HG02870 (cell line): ENCODE data around the gene CLK1.
"Not testable (repeated sequence)": the region's sequence is repeated elsewhere in the genome, so short reads cannot be mapped to it uniquely, and the experiment has no call there.

ENCODE experiments used
- ATAC-seq: cut with Tn5 transposase; IDR thresholded peaks from one replicate; pipeline ENCODE4 v1.9.1; 2021; ENCODE audit warnings: mild to moderate bottlenecking, moderate library complexity; ENCODE audit not compliant: unreplicated experiment

The CLK1 gene

DNA sequence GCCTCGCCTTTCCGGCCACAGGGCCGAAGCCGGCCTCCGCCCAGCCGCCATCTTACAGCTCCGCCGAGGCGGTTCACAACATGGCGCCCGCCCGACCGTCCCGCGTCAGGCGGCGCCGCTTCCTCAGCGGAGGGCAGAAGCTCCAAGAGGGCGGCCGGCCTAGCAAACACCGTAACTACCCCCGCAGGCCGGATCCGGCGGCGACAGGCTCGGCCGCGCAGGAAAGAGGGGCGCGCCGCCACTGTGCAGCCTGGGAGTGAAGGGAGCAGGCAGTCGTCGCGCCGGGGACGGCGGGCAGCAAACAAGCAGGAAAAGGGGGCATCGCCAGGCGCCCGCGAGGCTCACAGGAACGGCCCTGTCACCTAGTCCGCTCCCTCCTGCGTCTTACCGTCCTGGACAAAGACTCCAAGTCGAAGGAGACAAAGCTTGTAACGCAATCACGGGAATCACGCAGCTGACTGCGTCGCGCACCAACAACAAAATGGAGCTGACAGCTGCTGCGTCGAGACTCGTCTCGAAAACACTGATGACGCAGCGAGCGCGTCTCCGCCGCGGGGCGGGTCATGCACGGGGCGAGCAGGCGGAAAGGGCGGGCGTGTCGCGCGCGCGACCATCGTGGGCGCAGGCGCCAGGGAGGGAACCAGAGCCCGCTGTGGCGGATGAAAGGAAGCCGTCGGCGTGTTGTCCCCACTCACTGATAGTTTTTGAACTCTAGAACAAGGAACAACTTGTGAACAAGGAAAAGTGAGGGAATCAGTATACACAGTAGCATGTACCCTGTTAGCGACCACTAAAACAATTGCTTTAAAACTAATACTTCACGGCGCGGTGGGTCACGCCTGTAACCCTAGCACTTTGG is at the start of gene CLK1:
CLK1 (minus strand) TSS at position 483 of the 859 bp plus-strand sequence. CDS start 2,796 bp downstream, outside the sequence.
- peak; percentile 76 for ATAC-seq

DNA sequence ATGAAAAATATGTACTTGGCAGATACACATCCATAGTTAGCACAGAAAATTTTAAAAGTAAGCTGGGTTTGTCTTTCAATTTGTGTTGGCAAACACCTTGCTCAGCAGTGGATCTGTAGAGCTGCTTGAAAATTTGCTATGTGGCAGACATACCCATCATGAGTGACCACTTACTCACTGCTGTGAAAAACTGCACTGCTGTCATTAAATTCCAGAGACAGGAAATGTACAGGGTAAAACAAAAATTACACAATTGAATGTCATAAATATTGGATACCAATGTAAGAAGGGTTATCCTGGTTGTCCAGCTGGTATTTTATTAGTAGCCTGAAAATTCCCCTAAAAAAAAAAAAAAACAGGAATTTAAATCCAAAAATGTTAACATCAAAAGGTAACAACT is 49.2 kb upstream of the CLK1 start:
- ATAC-seq: no peak

DNA sequence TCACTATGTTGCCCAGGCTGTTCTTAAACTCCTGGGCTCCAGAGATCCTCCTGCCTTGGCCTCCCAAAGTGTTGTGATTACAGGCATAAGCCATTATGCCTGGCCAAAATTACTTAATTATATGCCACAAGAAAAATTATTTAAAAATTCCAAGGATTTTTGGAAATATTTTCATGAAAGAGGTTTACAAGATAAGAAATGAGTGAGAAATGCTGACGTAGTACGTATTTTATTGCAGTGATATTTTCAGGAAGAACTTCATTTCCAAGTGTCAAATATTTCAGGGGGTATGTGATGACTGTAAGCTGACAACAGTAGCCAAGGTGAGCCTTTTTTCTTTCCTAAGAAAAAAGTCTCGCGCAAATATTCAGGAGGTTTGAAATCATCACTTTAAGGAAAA is 45.5 kb upstream of the CLK1 start:
- ATAC-seq: no peak

DNA sequence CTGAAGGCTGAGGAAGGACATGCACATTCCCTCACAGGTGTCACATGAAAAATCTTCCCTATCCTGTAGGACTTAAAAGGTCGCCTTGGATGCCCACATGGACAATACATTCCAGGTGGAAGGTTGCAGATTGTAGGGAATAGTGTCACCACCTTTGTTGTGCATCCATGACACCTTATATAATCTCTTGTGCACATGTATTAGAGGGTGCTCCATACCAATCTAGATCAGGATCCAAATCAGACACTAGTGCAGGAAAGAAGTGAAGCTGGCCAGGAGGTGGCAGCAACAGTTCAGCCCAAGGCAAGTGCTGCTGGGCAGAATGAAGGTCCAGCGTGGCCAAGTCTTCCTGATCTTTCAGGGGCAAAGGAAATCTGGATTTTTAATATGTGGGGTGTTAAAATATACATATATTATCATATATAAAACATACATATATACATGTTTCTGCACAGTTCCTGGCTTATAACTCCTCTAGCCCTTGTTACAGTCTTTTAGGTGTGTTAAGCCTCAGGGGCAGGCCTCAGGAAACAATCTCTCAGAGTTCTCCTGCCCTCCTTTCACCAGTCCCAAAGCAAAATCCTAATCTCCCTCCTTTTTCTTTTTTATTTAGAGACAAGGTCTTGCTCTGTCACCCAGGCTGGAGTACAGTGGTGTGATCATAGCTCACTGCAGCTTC is 41.3 kb upstream of the CLK1 start:
- ATAC-seq: no peak

DNA sequence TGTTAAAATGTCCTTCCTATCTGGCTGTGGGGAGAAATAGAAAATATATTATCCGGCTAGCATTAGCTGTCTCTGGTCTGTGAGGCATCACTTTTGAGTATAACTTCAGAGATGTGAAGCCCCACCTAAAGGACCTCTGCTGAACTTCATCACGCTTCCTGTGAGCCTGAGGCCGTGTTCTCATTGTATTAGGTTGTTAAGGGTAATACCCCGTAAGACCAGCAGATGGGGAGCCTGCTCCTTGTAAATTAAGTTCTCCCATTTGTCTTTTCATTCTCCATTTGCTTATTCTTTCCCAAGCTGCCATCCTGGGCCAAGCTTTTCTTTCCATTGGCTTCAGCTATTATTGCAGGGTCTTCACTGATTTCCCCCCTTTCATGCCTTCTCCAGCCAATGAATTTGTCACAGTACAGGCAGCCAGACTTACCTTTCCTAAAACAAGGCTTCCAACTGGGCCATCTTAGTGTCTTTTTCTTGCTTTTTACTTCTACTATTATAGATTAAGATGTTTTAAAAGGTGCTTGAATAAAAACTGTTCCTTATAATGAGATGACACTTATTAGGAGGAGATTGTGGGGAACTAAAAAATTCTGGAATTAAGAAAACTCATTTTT is 37.1 kb upstream of the CLK1 start:
- peak; percentile 98 for ATAC-seq

DNA sequence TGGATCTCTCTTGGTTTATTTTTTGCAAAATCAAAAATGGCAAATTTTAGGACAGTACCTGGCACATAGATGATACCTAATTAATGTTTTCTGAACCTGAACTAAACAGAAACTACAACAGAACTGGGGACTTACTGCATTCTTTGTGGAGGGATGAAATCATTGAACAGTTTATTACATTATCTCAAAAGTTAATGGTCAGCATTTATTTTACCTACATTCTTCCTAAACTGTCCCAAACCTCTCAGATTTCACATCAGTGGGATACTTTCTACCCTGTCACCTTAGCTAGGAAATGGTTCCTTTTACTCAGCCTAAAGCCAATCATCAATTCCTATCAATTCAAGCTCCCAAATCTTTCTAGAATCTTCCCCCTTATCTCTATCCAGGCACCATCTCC is 35.0 kb upstream of the CLK1 start:
- ATAC-seq: no peak

DNA sequence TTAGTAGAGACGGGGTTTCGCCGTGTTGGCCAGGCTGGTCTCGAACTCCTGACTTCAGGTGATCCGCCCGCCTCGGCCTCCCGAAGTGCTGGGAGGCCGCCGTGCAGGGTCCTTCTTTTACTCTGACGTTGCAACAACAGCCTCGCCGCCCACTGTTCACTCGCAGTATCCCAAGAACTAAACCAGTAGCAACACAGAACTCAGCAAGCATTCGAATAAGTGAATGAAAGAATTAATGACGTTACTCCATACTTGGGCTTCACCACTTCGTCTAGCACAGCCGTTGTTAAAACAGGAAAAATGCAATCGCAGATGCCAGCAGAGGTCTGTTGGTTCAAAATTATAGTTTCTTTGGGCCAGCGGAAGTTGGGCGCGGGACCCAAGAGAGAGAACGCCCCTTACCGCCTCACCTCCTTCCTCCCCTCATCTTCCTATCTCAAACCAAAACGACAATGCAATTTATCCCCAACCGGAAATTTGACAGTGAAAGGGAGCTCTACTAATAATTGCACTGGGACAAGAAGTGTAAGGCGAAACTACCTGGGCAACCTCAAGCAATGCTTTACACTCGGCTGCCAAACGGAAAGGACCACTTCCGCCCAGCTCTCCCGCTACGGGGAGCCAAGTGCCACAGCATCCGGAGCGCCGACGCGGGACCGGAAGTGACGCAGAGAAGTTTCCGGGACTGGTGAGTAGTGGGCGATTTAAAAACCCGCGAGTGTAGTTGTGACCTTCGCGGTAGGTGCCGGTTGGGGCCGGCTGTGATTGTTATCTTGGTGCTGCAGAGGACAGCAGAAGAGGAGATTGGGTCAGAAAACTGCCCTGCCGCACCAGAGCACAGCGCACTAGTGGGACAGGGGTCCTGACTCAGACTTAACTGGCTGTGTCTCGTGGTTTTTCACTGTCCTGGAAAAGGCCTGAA is 24.5 kb upstream of the CLK1 start, which contains the start of the genes NIF3L1 and PPIL3:
NIF3L1 (plus strand) TSS at position 668 of the 922 bp plus-strand sequence. CDS start 2,573 bp downstream, outside the sequence.
PPIL3 (minus strand) TSS at position 374 of the 922 bp plus-strand sequence. CDS start 1,462 bp downstream, outside the sequence.
- ATAC-seq: peak; percentile 89

DNA sequence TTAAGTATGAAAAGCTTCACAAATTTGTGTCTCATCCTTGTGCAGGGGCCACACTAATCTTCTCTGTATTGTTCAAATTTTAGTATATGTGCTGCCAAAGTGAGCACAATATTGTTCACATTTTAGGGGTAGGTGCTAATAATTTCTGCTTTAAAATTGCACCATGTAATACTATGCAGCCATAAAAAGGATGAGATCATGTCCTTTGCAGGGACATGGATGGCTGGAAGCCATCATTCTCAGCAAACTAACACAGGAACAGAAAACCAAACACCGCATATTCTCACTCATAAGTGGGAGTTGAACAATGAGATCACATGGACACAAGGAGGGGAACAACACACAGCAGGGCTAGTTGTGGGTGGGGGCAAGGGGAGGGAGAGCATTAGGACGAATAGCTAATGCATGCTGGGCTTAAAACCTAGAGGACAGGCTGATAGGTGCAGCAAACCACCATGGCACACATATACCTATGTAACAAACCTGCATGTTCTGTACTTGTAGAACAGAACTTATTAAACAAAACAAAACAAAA is 17.3 kb upstream of the CLK1 start:
- ATAC-seq: not testable (repeated sequence)

DNA sequence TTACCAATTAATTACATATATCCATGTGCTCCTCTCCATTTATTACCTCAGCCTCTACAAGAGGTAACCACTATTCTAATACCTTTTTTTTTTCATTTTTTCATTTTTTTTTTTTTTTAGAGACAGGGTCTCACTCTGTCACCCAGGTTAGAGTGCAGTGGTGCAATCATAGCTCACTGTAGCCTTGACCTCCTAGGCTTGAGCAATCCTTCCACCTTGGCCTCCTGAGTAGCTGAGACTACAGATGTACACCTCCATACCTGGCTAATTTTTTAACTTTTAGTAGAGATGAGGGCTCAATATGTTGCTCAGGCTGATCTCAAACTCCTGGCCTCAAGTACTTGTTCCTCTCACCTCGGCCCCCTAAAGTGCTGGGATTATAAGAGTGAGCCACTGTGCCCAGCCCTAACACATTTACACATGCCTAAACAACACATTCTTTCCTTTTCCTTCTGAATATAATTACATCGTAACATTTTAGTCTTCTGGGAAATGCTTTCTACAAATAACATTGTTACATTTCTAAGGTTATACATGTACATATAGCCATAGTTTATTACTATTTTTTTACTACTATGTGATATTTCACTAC is 13.9 kb upstream of the CLK1 start:
- no peak for ATAC-seq

DNA sequence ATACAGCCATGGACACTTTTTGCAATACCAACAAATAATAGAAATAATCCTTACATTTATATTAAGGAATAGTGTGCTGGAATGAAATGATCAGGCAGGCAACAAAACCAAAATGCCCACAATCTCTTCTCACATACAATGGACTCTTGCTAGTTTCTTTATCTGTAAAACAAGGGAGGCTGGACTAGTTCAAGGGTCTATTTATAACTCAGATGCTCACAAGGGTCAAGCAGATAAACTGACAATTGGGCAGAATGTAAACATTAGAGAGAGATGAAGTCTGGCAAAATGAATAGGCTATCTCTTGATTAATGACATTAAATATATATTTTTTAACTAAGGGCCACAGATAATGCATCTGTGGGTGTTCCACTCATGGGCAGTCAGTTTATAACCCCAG is 13.0 kb upstream of the CLK1 start:
- no peak for ATAC-seq

DNA sequence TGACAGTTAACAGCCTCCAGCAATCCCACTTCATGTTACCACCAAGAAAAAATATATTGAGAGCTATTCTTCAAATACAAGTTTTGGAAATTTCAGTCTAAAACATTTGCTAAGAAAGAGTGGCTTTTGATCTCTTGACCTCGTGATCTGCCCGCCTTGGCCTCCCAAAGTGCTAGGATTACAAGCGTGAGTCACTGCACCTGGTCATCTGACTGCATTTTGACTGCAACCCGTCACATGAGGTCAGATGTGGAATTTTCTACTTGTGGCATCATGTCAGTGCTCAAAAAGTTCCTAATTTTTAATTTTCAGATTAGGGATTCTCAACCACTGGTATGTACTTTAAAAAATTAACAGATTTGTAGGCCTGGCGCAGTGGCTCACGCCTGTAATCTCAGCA is 9.1 kb upstream of the CLK1 start:
- no peak for ATAC-seq

DNA sequence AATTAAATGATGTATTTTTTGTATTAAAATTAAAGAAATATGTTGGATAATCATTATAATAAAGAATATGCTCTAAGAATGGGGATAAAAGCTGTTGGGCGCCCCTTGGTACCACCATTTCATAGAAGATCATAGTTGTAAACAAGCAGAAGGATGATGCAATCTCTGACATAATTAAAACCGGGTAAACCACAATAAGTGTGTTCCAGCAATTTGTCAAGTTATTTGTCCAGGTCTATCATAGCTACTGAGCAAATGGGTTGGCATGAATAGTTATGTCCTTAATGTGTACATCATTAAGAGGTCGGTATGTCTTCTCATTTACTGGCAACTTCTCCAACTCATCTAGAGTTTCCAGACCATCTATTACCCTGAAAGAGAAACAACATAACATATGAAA is 6.7 kb upstream of the CLK1 start:
- ATAC-seq: no peak

DNA sequence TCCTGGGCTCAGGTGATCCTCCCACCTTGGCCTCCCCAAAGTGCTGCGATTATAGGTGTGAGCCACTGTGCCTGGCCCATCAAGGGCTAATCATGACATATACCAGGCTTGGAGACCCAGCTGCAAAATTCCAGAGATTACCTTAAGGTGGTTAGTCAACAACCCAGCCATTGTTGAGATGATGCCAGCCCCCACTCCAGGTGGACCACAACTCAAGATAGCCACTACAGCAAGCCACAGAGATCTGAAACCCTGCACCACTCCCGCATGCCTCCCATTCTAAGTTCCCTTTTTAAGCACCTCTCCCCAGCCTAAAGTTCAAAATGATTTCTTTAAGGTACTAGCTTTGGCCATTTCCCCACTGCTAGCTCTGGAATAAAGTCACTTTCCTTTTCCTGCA is 4.6 kb upstream of the CLK1 start:
- ATAC-seq: no peak

DNA sequence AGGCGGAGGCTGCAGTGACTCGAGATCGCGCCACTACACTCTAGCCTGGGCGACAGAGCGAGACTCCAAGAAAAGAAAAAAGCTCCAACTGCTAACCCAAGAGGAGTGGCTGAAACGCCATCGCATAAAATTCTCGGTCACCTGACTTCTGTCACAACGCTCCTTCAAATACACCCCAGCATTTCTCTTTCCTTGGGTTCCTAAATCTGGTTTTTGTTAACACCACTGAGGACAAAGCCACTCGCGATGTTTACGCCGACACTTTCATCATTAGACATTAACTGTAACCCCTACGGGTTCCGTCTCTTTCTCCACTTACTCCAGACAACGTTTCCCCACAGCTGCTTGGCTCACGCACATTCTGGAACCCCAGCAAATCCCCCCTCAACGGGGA is 679 bp downstream of the CLK1 start:
- peak; percentile 7 for ATAC-seq

DNA sequence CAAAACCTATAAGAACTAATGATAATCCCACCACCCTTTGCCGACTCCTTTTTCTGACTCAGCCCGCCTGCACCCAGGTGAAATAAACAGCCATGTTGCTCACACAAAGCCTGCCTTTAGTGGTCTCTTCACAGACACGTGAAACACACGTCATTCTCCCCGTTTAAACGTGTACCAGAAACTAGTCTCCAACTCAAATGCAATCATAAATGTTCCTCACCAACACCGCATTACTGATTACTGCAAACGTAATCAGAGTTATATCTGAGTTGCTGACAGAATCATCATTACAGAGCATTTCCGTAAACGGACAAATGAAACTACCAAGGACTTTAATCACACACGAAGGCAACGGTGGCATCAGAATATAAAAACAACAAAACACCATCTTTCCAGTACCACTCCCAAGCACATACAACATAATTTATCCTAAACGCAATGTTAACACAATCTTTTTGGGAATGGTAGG is 1.9 kb downstream of the CLK1 start:
- no peak for ATAC-seq

DNA sequence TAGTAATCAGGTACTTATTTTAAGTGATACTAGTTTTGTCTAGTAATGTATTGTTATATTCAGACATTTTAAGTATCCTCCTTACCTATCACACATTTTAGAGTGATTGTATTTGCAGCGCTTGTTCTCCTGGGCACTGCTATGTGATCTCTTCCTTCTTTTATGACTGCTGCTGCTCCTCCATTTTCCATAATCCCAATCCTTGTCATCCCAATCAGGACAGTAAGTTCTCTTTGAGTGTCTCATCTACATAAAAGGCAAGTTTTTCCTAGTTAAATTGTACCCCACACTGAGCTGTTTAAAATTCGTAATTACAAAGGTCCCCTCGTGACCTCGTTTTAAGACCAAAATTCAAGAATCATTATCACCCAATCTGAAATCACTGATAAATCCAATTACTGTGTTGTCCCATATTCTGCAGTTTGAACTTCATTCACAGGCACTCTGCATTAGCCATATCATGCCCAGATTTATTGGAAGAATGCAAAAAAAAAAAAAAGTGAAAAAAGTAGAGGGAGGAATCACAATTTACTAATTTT is 2.8 kb downstream of the CLK1 start:
- no peak for ATAC-seq

DNA sequence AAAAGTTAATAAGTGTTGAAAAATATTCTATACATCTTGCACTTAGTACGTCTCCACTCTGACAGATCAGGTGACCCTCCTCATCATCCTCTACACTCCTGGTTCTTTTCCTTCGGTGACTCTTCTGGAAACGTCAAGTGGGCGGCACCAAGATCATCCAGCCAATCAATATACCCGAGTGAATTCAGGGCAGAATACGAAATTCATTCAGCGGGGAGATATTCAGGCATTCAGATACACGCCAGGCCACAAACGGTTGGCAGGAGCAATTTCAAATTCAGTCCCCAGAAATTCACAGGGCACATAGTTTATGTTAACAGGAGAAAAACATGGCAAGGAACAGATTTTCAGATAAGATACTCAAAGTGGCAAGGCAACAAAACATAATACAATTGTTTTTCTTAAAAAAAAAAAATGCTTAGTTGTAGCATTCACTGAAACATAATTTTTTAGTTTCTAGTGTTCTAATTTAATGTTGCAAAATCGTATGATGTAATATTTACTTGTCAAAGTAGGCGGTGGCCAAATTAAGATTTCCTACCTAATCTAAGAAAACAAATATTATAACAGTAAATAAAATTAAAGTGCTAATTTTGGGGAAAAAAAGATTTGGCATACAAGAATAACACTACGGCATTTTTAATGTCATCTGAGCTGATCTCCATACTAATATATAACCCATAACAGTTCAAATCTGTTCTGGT is 4.2 kb downstream of the CLK1 start:
- ATAC-seq: no peak

DNA sequence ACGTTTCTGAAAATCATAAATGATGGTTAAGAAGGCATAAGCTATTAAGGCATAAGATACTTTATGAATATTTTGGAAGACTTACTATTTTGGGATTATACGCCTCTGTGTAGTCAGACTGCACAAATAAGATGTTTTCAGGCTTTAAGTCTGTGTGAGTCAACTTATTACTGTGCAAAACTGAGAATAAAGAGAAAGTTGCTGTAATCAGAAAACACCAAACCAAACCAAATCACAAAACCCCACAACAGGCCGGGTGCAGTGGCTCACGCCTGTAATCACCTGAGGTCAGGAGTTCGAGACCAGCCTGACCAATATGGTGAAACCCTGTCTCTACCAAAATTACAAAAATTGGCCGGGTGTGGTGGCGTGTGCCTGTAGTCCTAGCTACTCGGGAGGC is 7.7 kb downstream of the CLK1 start:
- no peak for ATAC-seq

DNA sequence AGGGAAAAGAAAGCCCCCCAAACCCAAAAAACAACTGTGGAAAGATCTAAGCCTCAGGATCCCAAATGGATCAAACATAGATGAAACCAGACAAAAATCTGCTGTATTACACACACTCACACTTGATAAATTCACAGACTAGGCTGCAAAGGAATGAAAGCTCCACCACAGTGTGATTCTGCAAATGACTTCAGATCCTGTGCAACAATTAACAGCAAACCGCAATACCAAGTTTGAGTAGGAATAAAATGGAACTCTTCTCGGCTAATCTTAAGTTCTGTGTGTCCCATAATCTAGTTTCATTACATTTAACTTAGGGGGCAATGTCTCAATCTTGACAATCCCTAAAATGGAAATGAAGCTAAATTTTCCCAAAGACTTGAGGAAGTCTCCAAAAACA is 11.9 kb downstream of the CLK1 start:
- ATAC-seq: no peak
